Keratinocyte (primary cell): ENCODE results near the gene MAST3. TPM values are rescaled to one million over a fixed set of nuclear protein-coding genes. Genes with fewer than 3 reads are reported as not detected.

Source experiments
- DNase-seq: peaks from one replicate; pipeline ENCODE4 v3.0.0-alpha.2; 2011; ENCODE audit warnings: low read depth, missing footprints, low spot score
- FAIRE-seq: peaks from 2 replicates; lab custom pipeline; 2011; peaks lifted over from hg19 to GRCh38; lab: Jason Lieb, UNC
- H2AFZ ChIP-seq: 2 replicates; pipeline ENCODE4 v1.6.0; 2012; ENCODE audit warnings: low read length, control low read depth, inconsistent platforms; ENCODE audit not compliant: control insufficient read depth
- H3K27ac ChIP-seq: 2 replicates; pipeline ENCODE4 v1.5.1; 2011; ENCODE audit warnings: low read length; ENCODE audit not compliant: control insufficient read depth, insufficient read depth
- H3K27me3 ChIP-seq: 3 replicates; pipeline ENCODE4 v1.6.0; 2011; ENCODE audit warnings: low read length; ENCODE audit not compliant: control insufficient read depth, insufficient read depth; ENCODE audit errors: extremely low read depth
- H3K36me3 ChIP-seq, 2 experiments: 2 replicates in 1 of 2; 3 replicates in 1 of 2; pipeline ENCODE4 v1.5.1; 2011; ENCODE audit warnings: low read length in 2 of 2, mild to moderate bottlenecking in 1 of 2; ENCODE audit not compliant: control insufficient read depth in 2 of 2, insufficient read depth in 2 of 2; ENCODE audit errors: extremely low read depth in 1 of 2
- H3K4me1 ChIP-seq: 3 replicates; pipeline ENCODE4 v1.5.1; 2011; ENCODE audit warnings: low read length; ENCODE audit not compliant: control insufficient read depth, insufficient read depth; ENCODE audit errors: extremely low read depth
- H3K4me2 ChIP-seq: 3 replicates; pipeline ENCODE4 v1.6.0; 2011; ENCODE audit warnings: low read depth, low read length; ENCODE audit not compliant: control insufficient read depth, insufficient read depth; ENCODE audit errors: extremely low read depth
- H3K4me3 ChIP-seq, 3 experiments: fragments of 200-600 bp in 1 of 3; sonication (generic) in 1 of 3; 2 replicates in 2 of 3; 3 replicates in 1 of 3; pipeline ENCODE4 v1.5.1; 2011 to 2016; ENCODE audit warnings: low read length in 3 of 3, mild to moderate bottlenecking in 3 of 3, control low read depth in 2 of 3, inconsistent platforms in 1 of 3, low read depth in 1 of 3, mixed read lengths in 1 of 3, mixed run types in 1 of 3, moderate library complexity in 1 of 3; ENCODE audit not compliant: control insufficient read depth in 2 of 3, insufficient read depth in 2 of 3; ENCODE audit errors: extremely low read depth in 1 of 3
- H3K79me2 ChIP-seq: 2 replicates; pipeline ENCODE4 v1.6.0; 2012; ENCODE audit warnings: low read length; ENCODE audit not compliant: control insufficient read depth, insufficient read depth
- H3K9ac ChIP-seq: 3 replicates; pipeline ENCODE4 v1.6.0; 2011; ENCODE audit warnings: low read length; ENCODE audit not compliant: control insufficient read depth, insufficient read depth; ENCODE audit errors: extremely low read depth
- H3K9me1 ChIP-seq: 3 replicates; pipeline ENCODE4 v1.6.0; 2011; ENCODE audit warnings: low read length; ENCODE audit not compliant: control insufficient read depth, insufficient read depth; ENCODE audit errors: extremely low read depth
- H3K9me3 ChIP-seq: 2 replicates; pipeline ENCODE4 v1.5.1; 2012; ENCODE audit warnings: low read depth, low read length; ENCODE audit not compliant: control insufficient read depth
- H4K20me1 ChIP-seq: 3 replicates; pipeline ENCODE4 v1.6.0; 2011; ENCODE audit warnings: low read length; ENCODE audit not compliant: control insufficient read depth, insufficient read depth; ENCODE audit errors: extremely low read depth
- EZH2 ChIP-seq: IDR thresholded peaks from one replicate; pipeline ENCODE4 v1.6.1; 2012; ENCODE audit warnings: inconsistent platforms, mild to moderate bottlenecking, low read length, moderate library complexity
- dilution Hi-C: fragments of 300-500 bp; cut with MboI; formaldehyde crosslinking; loops from one replicate; pipeline ENCODE4 v1.7.0; 2020; ENCODE audit warnings: low sequenced_read_pairs; ENCODE audit not compliant: extremely low pct_ligation_motif_present
- polyA plus RNA-seq, 5 experiments: library from polyadenylated mRNA; depleted of rRNA in 3 of 5; stranded (reverse) in 3 of 5; stranded (forward) in 1 of 5; unstranded in 1 of 5; fragments of >200 nt; gene quantifications; 1 replicate in 1 of 5; 2 replicates in 3 of 5; 3 replicates in 1 of 5; pipeline versions ENCODE4 v1.2.1 to v1.2.3, GENCODE V29; 2011 to 2012; ENCODE audit warnings: missing spikeins in 2 of 5, low read depth in 1 of 5, low replicate concordance in 1 of 5
- TF ChIP-seq, protein P1 (sequence below), 3 experiments: IDR thresholded peaks in 1 of 3; conservative IDR thresholded peaks in 1 of 3; optimal IDR thresholded peaks in 1 of 3; 2 replicates in 2 of 3; 3 replicates in 1 of 3; pipeline versions ENCODE3 to v1.5.1; 2011; ENCODE audit warnings: low read length in 3 of 3, mild to moderate bottlenecking in 3 of 3, moderate library complexity in 2 of 3, control low read depth in 1 of 3, inconsistent platforms in 1 of 3; ENCODE audit not compliant: insufficient read depth in 2 of 3; ENCODE audit errors: extremely low read depth in 1 of 3

The MAST3 gene
- polyA plus RNA-seq, 1 donor (not counting 4 experiments of a cell fraction or from before 2014, with no cell fraction given): 0.73 TPM

DNA sequence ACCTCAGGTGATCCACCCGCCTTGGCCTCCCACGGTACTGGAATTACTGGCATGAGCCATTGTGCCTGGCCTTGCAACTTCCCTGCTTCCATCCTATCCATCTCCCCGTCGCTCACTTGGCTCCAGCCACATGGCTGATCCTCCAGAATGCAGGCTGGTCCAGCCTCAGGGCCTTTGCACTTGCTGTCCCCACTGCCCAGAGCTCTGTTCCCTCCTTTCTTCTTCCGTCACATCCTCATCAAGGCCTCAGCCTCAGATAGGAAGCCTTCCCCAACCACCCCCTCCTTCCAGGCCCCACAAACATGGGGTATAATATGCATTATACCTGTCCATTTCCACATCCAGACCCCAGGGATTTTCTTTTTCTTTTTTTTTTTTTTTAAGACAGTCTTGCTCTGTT lies 16.2 kb downstream of the MAST3 start:
- dilution Hi-C loops: no loop called here
- Histone ChIP-seq H3K27ac (no peak overlapping the region), H3K4me3 (no peak overlapping the region), H3K4me2 (no peak overlapping the region), H3K4me1 (peaks cover 16% of the 10 kb centered on the region), H3K36me3 (no peaks in the 10 kb centered on the region), H3K9me3 (no peaks in the 10 kb centered on the region), H3K27me3 (peaks cover 10% of the 10 kb centered on the region), H2AFZ (no peak overlapping the region), H3K79me2 (no peaks in the 10 kb centered on the region), H3K9ac (no peak overlapping the region), H3K9me1 (no peaks in the 10 kb centered on the region), H4K20me1 (no peaks in the 10 kb centered on the region)
- no peak for FAIRE-seq
- DNase-seq: no peak
- no peak for TF ChIP-seq EZH2
- TF ChIP-seq, protein P1, sequence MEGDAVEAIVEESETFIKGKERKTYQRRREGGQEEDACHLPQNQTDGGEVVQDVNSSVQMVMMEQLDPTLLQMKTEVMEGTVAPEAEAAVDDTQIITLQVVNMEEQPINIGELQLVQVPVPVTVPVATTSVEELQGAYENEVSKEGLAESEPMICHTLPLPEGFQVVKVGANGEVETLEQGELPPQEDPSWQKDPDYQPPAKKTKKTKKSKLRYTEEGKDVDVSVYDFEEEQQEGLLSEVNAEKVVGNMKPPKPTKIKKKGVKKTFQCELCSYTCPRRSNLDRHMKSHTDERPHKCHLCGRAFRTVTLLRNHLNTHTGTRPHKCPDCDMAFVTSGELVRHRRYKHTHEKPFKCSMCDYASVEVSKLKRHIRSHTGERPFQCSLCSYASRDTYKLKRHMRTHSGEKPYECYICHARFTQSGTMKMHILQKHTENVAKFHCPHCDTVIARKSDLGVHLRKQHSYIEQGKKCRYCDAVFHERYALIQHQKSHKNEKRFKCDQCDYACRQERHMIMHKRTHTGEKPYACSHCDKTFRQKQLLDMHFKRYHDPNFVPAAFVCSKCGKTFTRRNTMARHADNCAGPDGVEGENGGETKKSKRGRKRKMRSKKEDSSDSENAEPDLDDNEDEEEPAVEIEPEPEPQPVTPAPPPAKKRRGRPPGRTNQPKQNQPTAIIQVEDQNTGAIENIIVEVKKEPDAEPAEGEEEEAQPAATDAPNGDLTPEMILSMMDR (optimal IDR thresholded peaks at IDR 0.05 in 1 of 3, IDR thresholded peaks at IDR 0.05 in 1 of 3, conservative IDR thresholded peaks at IDR 0.05 in 1 of 3; ENCODE audit: extremely low read depth in 1 of 3, insufficient read depth in 2 of 3, low read length in 3 of 3): no peak

DNA sequence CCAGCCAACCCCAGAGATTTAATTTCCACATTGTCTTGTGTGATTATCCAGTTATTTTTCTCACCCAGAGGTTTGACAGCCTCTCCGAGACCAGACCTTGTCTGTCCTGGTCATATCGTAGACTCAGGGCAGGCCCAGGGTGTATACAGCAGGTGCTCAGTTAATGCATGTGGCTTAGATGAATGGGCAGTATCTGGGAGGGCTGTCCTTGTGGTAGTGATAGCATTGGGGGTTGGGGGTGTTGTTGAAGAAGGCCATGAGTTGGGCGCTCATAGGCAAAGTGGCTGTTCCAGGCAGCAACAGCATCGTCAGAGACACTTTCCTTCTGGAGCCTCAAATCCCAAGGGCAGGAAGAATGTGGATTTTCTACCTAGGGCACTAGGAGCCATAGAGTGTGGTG lies 16.9 kb downstream of the MAST3 start:
- H3K36me3 ChIP-seq: no peaks in the 10 kb centered on the region
- DNase-seq (no peak), FAIRE-seq (no peak)
- no peak overlapping the region for H2AFZ ChIP-seq
- dilution Hi-C loops: no loop called here
- TF ChIP-seq, protein P1 (optimal IDR thresholded peaks at IDR 0.05 in 1 of 3, IDR thresholded peaks at IDR 0.05 in 1 of 3, conservative IDR thresholded peaks at IDR 0.05 in 1 of 3; ENCODE audit: extremely low read depth in 1 of 3, insufficient read depth in 2 of 3, low read length in 3 of 3): no peak
- TF ChIP-seq EZH2: no peak
- no peaks in the 10 kb centered on the region for H4K20me1 ChIP-seq
- H3K9me1 ChIP-seq: no peaks in the 10 kb centered on the region
- no peaks in the 10 kb centered on the region for H3K9me3 ChIP-seq
- no peak overlapping the region for H3K4me3 ChIP-seq
- H3K79me2 ChIP-seq: no peaks in the 10 kb centered on the region
- H3K9ac ChIP-seq: no peak overlapping the region
- H3K27ac ChIP-seq: no peak overlapping the region
- H3K4me1 ChIP-seq: peaks cover 19% of the 10 kb centered on the region
- H3K4me2 ChIP-seq: no peak overlapping the region
- peaks cover 7% of the 10 kb centered on the region for H3K27me3 ChIP-seq
